AML-193 (cell line): ENCODE data around the gene CORIN.
"Not testable (repeated sequence)": the region's sequence is repeated elsewhere in the genome, so short reads cannot be mapped to it uniquely, and the experiment has no call there.

ENCODE experiments used
- DNase-seq, 2 experiments: peaks; one replicate each; lab custom pipeline; 2025; lab: John Stamatoyannopoulos, UW

Gene CORIN

DNA sequence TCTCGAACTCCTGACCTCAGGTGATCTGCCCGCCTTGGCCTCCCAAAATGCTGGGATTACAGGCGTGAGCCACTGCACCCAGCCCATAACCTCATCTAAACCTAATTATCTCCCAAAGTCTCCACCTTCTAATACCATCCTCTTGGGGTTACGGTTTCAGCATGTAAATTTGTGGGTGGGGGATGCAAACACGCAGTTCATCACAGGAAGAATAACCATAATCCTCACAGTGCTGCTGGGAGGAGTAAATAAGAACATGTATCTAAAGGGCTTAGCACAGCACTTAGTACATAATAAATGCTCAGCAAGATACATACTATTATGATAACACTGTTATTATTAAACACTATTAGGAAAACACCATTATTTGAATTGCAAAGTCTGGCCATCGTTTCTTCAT lies 116.4 kb downstream of the CORIN start:
- DNase-seq, result no peak

DNA sequence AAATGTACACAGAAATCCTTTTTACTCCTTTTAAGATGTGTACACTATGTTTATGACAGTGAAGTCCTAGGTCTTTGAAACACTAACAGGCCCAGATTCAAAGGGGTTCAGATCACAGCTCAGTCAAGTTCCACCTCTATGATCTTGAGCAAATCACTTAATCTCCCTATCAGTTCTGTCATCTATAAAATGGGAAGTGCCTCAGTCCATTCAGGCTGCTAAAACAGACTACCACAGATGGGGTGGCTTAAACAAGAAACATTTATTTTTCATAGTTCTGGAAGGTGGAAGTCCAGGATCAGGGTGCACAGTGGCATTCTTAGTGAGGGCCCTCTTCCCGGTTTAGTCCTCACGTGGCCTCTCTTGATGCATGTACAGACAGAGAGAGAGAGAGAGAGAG lies 117.1 kb downstream of the CORIN start:
- DNase-seq, result peak in 1 of 2 experiments; percentile 4

DNA sequence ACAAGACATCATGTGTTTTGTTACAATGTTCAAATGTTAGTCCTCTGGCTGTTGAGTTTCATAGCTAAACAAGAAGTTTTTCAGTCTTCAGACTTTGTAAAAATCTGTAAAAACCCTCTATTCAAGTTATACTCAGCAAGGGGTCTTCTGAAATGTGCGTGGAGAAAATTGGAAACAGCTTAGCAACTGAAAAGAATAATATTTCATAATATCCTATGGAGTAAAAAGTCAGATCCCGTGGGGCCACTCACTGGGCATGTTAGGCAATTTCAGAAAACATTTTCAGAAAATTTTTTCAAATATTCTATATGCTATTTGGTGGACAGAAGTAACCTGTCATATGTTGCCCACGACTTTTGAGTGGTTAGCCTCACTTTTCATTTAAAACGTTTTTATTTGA lies 118.3 kb downstream of the CORIN start:
- peak; percentile 36 to 57 for DNase-seq

DNA sequence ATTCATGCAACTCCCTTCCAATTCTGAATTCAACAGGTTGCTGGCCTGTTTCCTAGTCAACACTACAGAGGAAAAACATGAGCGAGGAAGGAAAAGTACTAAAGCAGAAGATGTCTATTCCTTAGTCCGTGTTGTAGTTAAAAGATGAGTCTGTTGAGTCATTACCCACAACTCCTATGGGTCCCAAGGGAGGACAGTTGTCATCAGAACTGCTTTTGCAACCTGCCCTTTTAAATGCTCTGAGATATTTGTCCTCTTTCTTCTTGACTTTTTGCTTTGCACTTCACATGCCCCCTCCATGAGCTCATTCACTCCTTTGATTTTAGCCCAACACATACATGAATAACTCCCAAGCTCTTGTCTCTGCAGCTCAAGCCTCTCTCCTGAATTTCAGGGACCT lies 119.2 kb downstream of the CORIN start:
- DNase-seq, result no peak

DNA sequence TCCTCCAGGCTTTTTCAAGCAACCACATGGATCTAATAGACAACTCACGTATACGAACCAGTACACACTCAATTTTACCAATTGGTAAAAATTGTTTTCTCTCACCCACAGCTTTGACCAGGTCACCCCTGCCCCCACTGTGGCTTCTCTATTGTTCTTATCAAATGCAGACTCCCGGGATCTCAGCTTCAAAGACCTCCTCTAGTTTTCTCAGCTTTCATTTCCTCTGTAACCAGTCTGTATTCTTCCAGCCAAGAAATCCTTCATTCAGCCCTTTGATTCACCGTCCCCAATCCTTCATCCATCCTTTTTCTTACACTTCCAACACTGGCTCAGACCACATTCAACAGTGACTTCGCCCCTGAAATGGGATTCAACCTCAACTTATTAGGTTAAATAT lies 120.7 kb downstream of the CORIN start:
- no peak for DNase-seq

DNA sequence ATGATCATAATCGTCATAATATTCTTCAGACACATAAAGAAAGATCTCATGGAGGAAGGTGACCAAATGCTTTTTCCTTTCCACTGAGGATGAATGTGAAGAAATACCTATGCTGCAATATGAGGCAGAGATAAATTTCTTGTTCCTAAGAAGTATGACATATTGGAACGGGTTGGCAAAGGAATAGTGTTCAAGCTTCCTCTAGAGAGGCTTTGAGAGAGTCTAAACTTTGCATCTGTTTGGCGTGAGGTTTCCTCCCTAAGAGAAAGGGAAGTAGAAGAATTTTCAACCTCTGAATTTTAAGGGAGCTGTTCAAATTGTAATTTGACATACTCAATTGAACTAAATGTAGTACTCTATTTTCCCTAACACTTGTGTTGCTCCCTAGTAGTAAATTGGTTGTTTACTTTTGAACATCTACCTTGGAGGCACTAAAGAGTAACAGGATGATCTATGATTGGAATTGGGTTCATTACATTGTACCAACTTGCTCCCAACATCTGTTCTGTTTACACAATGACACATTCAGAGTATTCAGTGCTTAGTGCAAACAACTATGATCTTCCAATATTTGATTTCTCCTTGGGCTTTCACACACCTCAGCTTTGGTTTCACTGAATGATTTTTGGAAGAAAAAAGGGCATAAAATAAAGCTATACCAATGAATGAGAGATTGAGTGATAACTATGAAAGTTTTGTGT lies 122.0 kb downstream of the CORIN start:
- DNase-seq, result peak; percentile 40 to 52

DNA sequence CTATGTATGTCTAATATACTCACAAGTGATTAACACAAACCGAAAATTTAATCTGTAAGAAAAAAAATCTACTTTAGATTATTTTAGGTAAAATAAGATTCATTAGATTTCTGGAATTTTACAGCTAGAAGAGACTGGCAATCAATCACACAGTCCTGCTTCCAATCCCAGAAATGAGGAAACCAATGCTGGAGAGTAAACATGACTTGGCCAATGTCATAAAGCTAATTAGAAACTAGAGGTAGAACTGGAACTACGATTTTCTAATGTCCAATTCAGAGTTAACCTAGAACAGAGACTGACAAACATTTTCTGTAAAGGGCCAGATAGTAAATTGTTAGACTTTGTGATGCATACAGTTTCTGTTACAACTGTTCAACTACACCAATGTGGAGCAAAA lies 123.6 kb downstream of the CORIN start:
- no peak for DNase-seq

DNA sequence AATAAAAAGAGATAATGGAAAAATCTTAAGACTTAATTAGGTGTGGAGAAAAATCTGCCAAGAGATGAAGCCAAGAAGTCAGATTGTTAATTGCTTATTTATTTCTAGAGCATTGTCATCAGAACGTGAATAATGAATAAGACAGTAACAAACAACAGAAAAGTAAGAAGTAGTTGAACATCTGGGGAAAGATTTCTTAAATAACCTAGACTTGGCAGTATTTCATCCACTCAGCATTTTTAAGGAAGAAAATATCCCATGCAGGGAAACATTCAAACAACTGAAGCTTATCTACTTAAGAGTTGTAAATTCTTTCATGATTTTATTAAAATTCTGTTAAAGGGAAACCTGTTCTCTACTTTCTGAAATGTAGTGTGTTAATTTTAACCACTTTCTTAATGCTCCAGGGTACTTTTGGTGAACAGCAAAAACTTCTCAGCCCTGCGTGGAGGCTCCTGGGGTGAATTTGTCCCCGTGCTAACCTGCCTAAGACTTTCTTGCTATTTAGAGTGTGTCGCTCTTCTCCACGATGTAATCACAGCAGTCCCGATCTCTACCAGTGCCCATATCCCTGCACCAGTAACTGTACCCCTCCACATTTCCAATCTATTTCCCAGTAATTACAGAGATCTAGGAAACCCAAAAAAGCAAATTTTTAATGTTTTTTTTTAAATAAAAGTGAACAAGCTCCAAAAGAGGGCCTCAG lies 124.6 kb downstream of the CORIN start:
- no peak for DNase-seq

DNA sequence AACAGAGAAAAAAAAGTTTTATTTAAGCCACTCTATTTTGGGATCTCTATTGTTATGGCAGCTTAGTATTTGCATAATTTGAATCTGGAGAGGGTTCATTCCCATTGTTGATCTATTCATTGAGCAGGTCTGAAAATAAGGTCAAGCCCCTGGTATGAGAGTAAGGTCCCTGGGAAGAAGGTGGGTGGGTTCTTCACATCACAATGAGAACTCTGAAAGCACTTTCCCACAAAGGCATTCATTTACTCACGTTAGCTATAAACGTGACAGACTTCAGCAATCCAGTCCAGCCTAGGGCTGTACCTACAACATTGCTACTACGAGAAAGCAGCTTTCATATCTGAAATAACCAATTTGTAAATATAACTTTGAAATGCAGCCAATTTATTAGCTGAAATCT lies 126.2 kb downstream of the CORIN start:
- no peak for DNase-seq

DNA sequence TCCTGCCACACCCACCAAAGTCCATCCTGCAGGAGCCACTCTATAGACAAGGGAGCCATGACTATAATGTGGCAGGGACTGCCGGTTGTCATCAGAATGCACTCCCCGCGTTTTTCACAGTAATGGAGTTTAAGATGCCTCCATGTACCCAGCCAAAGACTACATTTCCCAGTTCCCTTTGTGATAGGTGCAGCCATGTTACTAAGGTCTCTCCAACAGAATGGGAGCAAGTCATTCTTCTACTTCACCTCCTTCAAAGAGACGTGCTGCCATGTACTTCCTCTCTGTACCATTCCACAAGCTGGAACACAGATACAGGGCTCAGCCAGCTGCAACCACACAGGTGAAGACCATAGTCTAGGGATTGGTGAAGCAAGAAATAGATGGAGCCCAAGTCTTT lies 126.7 kb downstream of the CORIN start:
- DNase-seq, result no peak

DNA sequence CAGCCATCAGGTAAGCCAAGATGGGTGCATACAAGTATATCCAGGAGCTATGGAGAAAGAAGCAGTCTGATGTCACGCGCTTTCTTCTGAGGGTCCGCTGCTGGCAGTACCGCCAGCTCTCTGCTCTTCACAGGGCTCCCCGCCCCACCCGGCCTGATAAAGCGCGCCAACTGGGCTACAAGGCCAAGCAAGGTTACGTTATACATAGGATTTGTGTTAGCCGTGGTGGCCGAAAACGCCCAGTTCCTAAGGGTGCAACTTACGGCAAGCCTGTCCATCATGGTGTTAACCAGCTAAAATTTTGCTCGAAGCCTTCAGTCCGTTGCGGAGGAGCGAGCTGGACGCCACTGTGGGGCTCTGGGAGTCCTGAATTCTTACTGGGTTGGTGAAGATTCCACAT lies 131.5 kb downstream of the CORIN start:
- not testable (repeated sequence) for DNase-seq

DNA sequence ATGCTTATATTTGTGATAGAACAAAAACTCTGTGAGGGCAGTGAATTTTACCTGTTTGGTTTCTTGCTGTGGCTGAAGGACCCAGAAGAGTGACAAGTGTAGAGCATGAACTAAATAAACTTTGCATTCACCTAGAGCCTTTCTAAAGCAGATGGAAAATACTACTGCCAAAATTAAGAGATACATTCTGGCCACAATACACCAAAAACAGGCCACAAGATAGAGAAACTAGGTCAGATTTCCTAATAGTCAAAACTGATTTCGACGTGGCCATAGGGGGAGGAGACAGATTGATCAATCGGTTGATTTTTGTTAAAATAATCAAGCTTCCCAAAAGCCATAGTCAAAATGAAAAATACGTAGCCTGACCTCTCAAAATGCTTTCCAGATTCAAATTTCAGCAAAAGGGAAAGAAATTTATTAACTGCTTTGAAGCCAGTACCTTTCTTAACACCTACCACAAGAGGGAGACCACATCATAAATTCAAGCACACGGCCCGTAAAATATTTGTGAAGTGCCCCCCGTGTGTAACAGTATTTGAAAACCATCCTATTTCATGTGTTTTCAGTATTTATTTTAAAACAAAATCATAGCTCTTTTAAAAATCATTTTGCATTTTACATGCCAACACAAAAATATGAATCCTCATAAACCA lies 132.4 kb downstream of the CORIN start:
- DNase-seq, result peak; percentile 40 to 52

DNA sequence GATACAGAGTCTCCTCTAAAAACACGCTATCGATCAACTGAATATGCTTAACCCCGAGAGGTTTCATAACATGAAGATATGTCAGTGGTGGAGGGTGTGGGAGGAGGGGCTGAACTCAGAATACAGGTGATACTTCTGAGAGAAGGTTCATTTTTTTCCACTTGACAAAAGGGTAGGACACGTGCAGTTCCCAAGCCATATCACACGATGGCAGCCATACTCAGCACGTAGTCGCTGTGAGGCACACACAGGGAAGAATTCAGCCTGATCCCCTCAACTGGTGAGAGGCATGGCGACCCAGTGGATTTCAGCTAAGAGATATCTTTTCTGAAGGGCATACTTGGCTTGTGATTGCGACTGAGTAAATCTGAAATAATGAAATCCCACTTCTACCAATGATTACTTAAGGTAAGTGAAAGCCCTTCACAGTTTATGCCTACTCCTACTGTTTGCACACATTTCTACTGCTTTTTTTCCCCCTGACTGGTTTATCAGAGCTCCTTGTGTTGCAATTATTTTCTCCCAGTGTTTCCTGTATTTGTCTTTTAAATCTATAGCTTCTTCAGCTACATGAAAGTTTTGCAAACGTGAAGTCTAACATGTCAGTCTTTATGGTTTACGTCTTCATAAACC lies 133.1 kb downstream of the CORIN start:
- DNase-seq, result peak; percentile 36 to 39

DNA sequence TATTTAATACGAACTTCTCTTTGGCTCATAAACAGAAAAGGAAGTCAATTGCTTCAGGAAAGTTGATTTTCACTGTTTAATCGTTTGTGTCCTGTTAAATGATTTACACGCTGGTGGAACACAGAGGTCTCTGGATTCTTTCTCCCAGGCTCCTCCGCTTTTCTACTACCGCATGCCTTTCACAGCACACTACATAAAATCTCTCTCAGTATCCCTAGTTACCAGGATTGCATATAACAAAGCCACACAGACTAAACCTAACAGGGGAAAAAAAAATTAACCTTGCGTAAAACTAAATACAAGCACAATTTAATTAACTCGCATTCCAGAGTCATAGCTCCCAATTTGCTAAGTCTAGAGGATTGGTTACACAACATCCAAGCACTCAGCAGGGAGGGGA lies 133.9 kb downstream of the CORIN start:
- no peak for DNase-seq

DNA sequence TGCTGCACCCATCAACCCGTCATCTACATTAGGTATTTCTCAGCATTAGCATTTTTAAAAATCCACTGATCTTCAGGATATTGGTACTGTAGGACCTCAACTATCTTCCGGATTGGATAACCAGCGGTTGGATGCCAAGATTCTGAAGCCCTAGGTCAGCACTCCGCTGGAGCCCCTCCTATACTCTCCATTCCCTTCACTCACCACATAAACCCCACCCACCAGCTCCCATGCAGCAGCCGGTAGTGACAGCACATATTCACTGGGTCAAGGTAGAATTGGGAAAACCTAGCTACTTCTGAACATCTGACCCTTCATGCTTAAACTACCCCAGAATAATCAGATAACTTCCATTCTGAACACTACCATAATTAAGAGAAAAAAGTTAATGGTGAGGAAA lies 134.9 kb downstream of the CORIN start:
- DNase-seq, result no peak

DNA sequence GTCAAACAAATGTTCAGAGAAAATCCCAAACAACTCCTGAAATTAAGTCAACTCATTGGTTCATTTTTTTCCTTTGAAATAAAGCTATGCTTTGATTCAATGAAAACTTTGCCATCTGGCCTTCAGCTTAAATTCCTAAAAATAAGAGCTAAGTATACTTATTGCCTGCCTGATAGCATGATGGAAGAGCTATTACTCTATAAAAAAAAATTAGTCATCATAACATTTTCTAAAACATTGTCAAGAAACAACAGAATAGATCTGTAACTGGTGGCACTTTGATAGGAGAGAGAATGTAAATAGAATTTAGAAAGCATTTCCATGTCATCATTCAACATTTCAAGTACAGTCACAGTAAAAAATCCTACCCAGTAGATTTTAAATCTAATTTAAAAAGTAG lies 136.6 kb downstream of the CORIN start:
- DNase-seq, result no peak

DNA sequence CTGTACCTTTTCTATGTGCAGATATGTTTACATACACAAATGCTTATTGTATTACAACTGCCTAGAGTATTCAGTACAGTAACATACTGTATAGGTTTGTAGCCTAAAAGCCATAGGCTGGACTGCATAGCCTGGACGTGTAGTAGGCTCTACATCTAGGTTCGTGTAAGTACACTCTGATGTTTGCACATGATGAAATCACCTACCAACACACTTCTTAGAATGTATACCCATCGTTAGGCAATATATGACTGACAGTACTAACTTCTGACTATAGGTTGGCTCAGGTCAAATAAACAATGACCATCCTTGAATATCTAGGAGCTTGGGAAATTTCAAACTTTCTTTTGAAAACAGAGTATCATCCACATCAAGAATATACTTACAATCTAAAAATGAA lies 139.0 kb downstream of the CORIN start:
- no peak for DNase-seq

DNA sequence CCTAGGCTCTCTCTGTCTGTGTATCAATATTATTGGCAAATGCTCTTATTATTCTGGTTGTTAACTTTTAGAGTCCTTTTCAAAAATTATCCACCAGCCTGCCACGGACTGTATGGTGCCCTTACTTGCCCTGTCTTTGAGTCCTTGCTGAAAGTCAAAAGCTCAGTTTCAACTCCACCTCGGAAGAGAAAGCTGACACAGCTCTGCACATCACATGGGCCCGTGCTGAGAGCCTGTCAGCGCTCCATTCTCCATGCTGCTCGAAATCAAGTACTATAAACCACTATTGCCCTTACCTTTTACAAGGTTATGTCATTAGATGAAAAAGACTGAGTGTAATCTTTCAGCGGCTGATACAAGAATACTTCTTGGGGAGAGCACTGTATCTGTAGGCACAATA lies 141.0 kb downstream of the CORIN start:
- no peak for DNase-seq

DNA sequence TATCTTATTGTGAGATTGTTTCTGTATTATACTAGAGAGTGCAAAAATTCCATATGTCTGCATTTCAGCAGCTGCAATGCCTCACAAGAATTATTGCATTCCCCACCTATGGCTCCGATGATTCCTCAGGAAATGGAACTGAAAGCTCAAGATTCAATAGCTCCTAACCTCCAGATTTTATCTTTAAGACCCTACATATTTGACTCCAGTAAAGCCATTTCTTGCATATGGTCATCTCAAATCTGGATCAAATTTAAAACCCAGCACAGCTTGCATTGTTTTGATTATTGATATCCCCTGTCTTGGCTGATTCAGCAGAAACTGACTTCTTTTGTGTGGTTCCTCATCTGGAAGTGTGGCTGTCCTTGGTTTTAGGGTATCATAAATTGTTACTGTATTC lies 142.6 kb downstream of the CORIN start:
- no peak for DNase-seq

DNA sequence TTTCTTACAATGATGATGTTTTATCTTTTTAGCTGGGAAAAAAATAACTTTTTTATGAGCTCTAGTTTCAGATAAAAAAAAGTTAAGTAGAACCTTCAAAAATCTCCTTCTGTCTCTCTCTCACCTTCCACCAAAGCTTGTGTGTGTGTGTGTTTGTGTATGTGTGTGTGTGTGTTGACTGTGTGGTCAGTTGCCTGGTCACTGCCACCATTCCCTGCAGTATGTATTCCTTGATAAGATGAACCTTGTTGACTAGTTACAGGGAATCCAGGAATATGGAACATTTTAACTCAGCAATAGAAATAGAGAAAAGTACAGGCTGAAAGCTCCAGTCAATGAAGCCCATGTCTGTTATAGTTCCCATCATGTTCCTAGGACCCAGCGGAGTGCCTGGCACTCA lies 143.5 kb downstream of the CORIN start:
- DNase-seq, result no peak

DNA sequence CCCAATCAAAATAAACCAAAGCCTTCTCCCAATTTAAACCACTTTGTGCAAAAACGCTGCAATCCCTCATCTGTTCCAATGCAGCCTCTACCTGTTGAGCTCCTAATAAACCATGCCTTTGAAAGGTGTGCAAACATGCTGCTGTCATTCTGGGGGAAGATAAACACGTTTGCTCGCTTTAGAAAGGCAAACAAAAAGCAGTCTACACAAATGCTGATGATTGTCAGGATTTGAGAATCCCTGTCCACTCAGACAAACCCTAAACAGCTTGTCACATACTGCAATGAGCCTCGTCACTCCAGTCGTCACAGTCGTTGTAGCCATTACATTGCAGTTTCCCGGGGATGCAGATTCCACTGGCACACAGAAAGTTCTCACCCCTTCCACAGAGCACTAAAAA lies 145.2 kb downstream of the CORIN start:
- DNase-seq, result no peak

DNA sequence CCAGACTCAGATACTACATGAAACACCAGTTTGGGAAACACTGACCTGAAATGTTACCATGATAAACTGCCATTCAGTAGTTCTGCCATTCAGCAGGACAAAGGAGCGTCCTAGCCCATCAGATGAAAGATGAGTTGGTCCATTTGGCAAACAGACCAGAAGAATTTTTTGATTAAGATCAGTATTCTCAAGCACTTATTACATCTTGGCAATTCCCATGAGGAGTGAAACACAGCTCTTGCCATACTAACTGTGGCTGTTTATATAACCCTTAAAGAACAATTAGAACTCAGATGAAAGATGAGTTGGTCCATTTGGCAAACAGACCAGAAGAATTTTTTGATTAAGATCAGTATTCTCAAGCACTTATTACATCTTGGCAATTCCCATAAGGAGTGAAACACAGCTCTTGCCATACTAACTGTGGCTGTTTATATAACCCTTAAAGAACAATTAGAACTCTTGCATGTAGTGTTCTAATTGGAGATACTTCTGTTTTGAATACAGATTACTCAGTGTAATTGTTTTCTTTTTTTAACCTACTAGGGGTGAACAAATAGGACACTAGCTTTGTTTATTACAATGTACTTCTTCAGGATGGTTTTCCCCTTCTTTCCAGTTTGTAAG lies 146.0 kb downstream of the CORIN start:
- not testable (repeated sequence) for DNase-seq
